ENCODE data around the gene ENGASE. TPM values are rescaled to one million over a fixed set of nuclear protein-coding genes. Genes with fewer than 3 reads are reported as not detected.
A peak's percentile ranks its signal among the peaks of the same experiment; 100 is the strongest.
"Not testable (repeated sequence)": the region's sequence is repeated elsewhere in the genome, so short reads cannot be mapped to it uniquely, and the experiment has no call there.

The ENGASE gene
- total RNA-seq, 1 experiment from 2014 or later, result 4.3 TPM

DNA sequence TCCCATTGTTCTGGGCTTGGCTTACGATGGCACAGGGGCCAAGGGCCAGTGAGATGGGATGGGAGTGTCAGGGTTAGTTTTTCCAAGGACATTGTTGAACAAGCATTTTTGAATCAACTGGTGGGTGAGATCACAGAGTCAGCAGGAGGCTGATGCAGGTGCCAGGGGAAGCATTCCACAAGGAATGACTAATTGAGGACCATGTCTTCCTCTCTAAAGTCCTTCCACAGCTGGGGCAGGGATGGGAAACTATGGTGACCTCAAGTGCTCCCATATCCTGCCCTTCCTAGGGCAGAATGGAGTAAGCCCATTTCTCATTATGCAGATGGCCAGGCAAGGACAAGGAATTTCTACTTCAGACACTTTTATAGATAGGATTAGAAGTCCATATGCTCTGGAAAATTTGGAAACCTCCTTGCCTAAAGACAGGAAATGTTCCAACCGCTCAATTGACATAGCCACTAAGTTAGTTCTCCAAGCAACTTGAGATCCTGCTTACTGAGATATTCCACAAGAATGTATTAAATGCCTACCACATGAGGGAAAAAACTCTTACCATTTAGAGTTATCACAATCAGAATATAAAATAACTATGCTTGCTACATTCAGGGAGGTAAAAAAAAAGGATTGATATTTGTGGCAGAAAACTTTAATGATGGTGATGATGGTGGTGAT is 21.2 kb upstream of the ENGASE start:
- no peak for DNase-seq (ENCODE audit: low spot score)

DNA sequence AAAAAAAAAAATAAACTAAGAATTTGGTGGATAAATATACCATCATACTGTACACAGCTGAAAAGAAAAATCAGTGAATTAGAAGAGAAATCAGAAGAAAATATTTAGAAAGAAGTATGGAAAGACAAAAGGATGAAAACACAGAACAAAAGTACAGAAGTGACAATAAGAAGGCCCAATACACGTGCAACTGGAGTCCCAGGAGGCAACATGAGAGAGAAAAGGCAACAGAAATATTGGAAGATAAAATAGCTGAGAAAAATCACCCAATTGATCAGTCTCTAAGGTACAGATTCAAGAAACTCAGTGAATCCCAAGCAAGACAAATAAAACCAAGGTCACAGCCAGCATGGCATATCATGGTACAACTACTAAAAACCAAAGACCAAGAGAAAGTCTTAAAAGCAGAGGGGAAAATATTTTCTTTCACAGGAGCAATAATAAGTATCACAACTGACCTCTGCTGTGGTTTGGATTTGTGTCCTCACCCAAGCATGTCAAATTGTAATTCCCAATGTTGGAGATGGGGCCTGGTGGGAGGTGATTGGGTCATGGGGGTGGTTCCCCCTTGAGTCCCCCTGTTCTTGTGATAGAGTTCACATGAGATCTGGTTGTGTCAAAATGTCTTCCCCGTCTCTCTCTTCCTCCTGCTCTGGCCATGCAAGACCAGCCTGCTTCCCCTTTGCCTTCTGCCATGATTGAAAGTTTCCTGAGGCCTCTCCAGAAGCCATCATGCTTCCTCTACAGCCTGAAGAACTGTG is 20.2 kb upstream of the ENGASE start:
- DNase-seq (ENCODE audit: low spot score), result no peak

DNA sequence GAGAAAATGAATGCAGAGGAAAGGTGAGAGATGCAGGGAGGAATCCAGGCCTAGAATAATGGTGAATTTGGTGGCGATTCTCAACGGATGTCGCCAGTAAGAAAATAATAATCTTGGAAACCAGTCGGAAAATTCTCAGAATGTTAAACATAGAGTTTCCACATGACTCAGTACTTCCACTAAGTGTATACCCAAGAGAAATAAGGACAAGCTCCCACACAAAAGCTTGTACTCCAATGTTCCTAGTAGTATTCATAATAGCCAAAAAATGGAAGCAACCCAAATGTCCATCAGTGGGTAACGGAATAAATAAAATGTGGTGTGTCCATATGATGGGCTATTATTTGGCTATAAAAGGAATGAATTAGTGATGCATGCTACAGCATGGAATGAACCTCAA is 19.4 kb upstream of the ENGASE start:
- no peak for DNase-seq (ENCODE audit: low spot score)

DNA sequence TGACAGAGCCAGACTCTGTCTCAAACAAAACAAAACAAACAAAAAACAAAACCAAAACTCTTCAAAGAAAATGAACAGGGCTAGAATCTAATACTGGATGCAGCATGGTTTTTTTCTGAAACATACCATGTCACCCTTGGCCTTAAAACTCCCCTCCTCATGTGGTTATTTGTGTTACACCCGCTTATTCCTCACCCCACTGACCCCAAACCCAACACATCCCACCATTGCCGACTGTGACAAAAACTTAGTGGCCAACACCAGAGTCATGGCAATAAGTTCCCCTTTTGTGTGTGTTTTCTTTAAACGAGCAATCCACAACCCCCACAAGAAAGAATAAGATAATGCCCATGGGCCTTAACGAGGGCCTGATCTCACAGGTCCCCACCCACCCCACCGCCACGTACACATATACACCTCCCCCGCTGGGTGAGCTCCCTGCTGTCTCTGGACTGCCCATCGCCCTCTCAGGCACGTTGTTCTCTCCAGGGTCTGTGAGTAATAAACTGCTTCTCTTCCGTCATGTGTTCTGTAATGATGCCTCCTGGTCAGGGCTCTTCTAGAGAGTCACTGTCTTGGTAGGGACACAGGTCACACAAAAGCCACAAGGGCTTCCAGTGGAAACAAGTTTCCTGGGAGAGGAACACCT is 16.8 kb upstream of the ENGASE start:
- DNase-seq (ENCODE audit: low spot score), result no peak

DNA sequence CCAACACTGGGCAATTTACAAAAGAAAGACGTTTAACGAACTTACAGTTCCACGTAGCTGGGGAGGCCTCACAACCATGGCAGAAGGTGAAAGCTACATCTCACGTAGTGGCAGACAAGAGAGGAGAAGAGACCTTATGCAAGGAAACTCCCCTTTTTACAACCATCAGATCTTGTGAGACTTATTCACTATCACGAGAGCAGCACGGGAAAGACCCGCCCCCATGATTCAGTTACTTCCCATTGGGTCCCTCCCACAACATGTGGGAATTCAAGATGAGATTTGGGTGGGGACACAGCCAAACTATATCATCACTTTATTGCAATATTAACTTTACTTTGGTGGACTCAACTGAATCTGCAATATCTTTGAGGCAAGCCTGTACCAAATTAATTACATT is 11.9 kb upstream of the ENGASE start:
- no peak for DNase-seq (ENCODE audit: low spot score)

DNA sequence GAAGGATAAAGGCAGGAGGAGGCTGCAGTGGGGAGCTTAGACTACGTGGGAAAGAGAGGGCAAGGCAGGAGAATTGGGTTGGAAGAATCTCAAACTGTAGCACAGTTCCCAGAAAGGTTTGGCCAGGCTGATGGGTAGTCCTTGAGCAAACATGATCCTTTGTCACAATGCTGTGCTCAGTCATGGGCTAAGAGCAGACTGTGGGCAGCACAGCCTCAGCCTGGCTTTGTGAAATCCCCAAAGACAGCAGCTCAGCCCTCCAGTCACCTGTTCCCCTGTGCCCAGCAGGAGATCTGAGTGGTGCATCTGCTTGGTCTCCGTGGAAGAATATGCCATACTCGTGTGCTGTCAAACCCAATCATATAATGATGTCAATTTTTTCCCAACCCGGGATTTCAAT is 10.6 kb upstream of the ENGASE start:
- no peak for DNase-seq (ENCODE audit: low spot score)

DNA sequence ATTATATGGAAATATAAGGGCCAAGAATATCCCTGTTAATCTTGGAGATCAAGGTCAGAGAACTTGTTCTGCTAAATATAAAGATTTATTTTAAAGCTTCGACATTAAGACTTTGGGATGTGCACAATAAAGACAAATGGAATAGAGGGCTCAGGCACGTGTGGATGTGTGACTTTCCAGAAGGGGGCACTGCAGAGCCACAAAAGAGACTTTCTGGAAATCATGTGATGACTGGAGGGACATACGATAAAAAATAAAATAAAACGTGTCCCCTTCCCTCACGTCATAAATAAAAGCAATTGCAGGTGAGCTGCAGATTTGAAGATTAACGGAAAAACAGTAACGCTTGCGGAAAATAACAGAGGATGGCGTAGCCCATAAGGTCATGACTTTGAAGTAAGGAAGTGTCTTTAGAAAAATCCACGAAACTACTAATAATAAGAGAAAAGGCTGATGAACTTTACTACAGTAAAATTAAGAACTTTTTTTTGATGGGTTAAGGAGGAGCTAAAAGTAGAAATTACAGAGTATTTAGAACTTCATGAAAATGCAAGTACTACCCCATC is 9.4 kb upstream of the ENGASE start:
- DNase-seq (ENCODE audit: low spot score), result peak; percentile 55

DNA sequence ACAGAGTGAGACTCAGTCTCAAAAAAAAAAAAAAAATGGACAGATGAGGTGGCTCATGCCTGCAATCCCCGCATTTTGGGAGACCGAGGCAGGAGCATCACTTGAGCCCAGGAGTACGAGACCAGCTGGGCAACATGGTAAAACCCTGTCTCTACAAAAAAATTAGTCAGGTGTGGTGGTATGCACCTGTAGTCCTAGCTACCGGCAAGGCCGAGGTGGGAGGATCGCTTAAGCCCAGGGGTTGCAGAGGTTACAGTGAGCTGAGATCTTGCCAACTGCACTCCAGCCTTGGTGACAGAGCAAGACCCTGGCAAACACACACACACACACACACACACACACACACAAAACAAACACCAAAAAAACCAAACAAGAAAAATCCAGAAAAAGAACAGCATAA is 7.7 kb upstream of the ENGASE start:
- DNase-seq (ENCODE audit: low spot score), result no peak

DNA sequence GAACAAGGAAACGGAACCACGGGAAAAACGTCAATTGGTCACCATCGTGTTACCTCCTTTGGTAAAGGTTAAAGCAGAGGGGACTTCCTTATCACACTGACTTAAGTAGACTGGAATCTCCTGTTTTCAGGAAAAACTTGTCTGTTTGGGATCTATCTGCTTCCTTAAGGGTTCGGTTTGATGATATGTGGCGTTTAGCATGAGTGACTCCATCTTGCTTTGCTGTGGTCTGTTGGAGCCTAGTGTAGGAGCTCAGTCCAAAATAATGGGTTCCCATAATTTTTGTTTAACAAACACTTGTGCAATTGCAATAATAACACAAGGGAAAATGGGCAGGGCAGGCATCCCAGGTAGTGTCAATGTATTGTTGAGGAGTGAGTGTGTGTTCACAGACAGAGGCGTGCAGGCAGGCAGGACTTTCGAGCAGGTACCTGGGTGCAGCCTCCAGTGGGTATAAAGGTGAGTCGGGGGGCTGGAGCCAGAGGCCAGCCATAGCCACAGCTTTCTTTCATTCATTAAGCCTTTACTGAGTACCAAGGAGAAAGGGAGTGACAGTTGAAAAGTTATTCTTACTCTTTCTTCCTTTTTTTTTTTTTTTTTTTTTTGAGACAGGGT is 4.3 kb upstream of the ENGASE start:
- no peak for DNase-seq (ENCODE audit: low spot score)

DNA sequence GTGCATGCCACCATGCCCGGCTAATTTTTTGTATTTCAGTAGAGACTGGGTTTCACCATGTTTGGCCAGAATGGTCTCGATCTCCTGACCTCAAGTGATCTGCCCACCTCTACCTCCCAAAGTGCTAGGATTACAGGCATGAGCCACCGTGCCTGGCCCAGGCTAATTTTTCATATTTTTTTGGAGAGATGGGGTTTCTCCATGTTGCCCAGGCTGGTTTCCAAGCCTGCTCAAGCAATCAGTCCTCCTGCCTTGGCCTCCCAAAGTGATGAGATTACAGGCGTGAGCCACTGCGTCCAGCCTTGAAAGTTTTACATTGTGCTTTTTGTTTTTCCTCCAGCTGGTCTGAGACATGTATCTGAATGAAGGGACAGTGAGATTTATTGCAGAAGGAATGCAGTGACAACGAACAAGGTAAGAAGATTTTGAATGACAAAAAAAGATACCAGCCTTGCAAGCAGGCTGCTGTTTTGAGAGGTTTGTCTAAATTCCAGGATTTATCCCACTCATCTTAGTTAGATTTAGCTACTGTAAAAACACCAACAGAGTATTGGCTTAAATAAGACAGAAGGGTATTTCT is 3.4 kb upstream of the ENGASE start:
- no peak for DNase-seq (ENCODE audit: low spot score)

DNA sequence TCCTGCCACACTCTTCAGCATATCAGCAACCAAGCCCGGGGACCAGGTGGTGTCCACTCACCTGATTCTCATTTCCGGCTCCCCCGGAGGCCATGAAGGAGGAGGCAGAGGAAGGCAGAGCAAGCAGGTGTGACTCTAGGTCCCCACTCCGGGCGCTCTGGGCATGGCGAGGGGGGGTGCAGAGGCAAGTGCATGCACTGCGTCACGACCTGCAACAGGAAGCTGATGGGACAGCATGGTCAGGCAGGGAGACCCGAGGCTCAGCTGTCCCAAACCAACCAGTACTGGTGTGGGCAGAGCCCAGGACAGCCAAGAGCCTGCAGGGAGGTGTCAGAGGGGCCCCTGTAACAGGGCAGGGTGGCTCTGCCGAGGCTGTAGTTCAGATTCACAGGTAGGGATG is 2.1 kb upstream of the ENGASE start:
- DNase-seq (ENCODE audit: low spot score), result no peak

DNA sequence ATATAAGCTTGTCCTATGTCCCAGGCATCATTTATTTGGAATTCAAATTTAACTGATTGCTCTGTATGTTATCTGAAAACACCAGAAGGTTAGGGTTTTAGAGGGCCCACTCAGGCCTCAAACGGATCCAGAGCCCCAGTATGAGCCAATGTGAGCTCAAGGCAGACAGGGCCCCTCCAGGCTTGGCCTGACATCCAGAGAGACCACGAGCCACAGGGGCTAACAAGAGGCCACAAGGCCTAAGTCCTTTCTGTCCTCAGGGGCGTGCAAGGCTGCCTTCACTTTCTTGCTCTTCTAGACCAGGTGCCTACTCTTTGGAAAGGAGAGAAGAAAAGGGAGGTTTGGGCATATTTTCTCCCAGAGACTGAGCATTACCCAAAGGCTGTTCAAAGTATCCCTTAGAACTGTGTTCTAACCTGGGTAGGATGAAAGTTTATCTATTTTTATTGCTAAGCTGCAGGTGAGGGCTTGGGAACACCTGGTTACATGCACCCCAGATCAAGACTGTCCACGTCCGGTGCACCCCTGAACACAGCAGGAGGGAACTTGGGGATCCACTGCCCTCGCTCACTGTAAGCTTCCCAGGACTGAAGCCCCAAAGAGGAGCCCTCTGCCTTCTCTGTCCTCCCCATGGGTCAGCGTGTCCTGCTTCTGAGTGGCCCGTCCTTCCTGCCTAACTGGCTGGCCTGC is 1.5 kb upstream of the ENGASE start:
- DNase-seq (ENCODE audit: low spot score), result no peak

DNA sequence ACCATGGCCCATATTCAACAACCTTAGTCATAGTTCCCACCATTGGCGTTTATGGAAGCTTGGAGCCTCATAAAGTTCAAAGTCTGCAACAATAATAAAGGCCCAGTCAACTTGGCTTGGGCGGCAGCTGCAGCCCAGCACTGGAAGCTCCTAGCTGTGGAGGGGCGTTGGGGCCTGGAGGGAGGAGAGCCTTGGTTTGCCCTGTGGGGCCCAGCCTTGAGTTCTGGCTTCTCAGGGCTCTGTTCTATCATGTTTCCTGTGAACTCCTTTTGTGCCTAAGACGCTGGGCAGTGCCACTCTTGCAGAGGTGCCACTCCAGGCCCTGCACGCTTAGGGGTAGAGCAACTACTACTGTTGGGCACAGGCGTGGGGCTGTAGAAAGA is 927 bp upstream of the ENGASE start:
- no peak for DNase-seq (ENCODE audit: low spot score)

DNA sequence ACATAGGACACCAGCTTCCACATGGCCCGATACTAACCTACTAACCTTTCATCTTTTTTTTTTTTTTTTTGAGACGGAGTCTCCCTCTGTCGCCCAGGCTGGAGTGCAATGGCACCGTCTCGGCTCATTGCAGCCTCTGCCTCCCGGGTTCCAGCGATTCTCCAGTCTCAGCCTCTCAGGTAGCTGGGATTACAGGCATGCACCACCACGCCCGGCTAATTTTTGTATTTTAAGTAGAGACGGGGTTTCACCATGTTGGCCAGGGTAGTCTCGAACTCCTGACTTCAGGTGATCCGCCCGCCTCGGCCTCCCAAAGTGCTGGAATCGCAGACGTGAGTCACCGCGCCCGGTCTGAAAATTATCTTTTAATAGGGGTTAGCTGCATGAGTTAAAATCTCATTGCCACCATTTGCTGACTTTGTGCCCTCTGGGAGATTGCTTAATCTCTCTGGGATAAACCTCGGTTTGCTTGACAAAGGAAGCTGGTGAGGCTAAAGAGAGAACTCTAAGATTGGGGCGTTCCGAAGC is 439 bp upstream of the ENGASE start:
- DNase-seq (ENCODE audit: low spot score), result not testable (repeated sequence)

DNA sequence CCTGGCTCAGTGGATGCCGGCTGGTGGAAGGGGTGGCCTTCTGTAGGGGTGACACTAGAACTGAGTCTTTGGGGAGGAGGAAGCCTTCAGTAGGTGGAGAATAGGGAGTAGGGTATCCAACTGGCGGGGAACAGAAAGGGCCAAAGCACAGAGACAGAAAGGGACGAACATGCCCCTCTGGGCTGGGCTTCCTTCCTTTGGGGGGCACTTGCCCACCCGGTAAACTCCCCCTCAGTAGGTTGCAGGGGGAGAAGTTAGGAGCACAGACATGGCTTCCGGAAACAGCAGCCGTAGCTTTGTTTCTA is 774 bp downstream of the ENGASE start:
- no peak for DNase-seq (ENCODE audit: low spot score)

DNA sequence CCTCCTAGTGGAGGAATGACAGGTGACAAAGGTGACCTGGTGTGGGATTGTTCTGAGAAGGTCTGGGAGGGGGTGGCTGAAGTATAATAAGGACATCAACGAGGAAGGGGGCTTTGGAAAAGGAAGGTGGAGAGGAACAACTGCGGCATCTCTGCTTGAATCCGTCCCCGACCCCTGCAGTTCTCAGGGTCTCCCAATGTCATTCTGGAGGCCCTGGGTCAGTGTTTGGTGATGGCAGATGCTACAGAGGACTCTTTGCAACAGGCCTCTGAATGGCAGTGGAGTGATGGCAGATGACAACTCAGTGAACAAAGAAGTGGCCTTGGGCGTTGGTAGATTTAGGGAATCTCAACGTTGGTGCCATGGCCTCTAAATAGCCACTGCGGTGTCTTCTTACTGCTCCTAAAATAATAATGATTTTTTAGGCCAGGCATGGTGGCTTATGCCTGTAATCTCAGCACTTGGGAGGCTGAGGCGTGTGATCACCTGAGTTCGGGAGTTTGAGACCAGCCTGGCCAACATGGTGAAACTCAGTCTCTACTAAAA is 1.3 kb downstream of the ENGASE start:
- DNase-seq (ENCODE audit: low spot score), result no peak

DNA sequence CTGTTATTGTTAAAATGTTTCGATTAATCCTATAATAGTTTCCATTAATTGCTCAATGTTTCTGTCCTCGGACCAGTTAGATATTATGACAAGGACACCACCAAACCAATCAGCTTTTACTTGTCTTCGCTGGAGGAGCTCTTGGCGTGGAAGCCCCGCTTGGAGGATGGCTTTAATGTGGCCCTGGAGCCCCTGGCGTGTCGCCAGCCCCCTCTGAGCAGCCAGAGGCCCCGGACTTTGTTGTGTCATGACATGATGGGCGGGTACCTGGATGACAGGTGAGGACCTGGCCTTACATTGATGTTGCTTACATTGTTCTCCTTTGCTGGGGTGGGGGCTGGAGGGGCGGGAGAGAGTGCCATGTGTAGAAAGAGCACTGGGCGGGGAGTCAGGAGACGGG is 3.0 kb downstream of the ENGASE start:
- DNase-seq (ENCODE audit: low spot score), result no peak

DNA sequence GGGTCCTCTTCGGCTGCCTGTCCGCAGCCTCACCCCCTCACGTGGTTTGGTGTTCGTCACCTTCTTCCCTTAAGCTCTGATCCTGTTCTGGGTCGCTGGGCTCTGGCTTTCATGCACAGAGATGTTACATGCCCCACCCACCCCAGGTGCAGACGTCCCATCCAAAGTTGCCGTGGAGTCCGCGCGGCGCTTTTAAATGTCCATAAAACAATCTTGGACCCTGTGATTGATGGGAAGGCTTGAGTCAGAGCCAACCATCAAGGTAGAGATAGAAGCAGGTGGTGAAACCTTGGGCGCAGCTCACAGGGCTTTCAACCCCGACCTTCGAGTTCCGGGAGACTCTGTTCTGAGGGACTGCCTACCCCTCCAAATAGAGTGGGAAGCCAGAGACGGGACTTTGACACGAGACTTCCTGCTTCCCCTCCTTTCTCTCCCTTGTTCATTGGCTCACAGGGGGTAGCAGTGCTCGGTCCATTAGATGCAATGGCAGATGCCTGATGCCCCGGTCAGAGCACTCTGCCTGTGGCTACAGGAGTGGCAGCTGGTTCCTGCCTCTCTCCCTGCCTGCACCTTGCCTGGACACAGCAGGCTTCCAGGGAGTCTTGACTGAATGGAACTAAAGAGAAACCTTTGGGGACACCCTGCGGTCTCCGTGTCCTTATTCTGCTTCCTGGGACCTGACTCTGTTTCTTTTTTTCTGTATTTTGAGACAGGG is 4.0 kb downstream of the ENGASE start:
- DNase-seq (ENCODE audit: low spot score), result no peak

DNA sequence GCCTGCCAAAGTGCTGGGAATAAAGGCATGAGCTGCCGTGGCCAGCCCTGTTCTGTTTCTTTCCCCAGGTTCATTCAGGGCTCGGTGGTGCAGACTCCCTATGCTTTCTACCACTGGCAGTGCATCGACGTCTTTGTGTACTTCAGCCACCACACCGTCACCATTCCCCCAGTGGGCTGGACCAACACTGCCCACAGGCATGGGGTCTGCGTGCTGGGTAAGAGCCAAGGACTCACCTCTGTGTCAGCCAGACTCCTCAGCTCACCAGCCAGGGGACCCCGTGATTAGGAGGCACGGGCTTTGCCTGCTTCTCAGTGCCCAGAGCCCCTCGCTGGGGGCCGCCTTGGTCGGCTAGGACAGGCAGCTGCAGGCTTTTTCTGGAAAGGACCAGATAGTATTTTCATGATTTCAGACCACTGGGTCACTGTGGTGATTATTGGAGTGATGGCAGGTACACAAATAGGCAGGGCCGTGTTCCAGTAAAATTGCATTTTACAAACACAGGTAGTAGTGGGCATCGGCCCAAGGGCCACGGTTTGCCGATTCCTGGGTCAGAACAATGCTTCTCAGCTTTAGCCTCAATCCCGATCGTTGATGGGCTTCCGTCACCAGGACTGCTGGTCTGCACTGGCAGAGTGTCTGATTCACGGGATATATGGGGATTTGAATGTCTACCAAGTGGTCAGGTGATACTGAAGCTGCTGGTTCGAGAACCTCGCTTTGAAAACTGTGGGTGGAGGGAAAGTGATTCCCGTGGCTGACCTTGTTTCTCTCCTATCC is 5.0 kb downstream of the ENGASE start:
- DNase-seq (ENCODE audit: low spot score), result no peak

DNA sequence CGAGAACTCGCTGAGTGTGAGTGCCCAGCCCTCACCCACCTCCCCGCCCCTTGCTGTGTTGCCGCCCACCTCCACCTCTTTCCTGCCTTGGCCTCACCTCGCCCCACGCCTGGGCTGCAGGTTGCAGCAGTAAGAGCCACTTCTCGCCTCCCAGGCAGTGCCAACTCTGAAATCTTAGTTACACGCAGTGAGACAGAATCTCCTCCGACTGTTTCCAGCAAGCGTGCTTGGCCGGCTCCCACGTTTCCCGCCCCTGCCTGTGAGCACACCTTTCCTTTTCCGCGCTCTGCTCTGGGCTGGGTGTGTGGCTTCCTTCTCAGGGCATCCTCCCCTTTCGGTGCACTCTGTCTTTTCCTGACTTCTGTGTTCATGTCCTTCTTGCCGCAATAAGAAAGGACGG is 5.7 kb downstream of the ENGASE start:
- no peak for DNase-seq (ENCODE audit: low spot score)
